HepG2 (cell line): ENCODE measurements around the gene WDR87. TPM values are rescaled to one million over a fixed set of nuclear protein-coding genes. Genes with fewer than 3 reads are reported as not detected.
"Not testable (repeated sequence)": the region's sequence is repeated elsewhere in the genome, so short reads cannot be mapped to it uniquely, and the experiment has no call there.

Experiments used
- ATAC-seq: fragments of 200-7000 bp; cut with Tn5 transposase; 3 replicates; pipeline ENCODE4 v1.9.1; 2020; ENCODE audit warnings: mild to moderate bottlenecking, moderate library complexity
- BruUV-seq: library from RNA; stranded (reverse); fragments of 400-500 nt; replicated peaks from 2 replicates; lab custom pipeline; 2021; lab: Mats Ljungman, UMichigan
- CTCF ChIA-PET: fragments of 300-600 bp; formaldehyde crosslinking; extraction: SDS; loops from one replicate; lab custom pipeline; 2021; ENCODE audit warnings: low total read pairs, inconsistent platforms, low intra/inter-chr PET ratio; lab: Yijun Ruan, JAX
- POLR2A ChIA-PET: fragments of 350-600 bp; sonication (Branson Sonifier 250); formaldehyde crosslinking; loops from one replicate; lab custom pipeline; 2020; ENCODE audit warnings: antibody characterized with exemption, inconsistent platforms; lab: Yijun Ruan, JAX
- DNase-seq: peaks from one replicate; pipeline ENCODE4 v3.0.0-alpha.2; 2015; ENCODE audit warnings: low spot score
- FAIRE-seq: peaks from 3 replicates; lab custom pipeline; 2011; peaks lifted over from hg19 to GRCh38; lab: Jason Lieb, UNC
- H2AFZ ChIP-seq: one replicate; pipeline ENCODE4 v1.6.1; 2011; ENCODE audit warnings: low read length, inconsistent platforms
- H3K27ac ChIP-seq: fragments of 300-600 bp; 3 replicates; pipeline ENCODE4 v1.8.0; 2011; ENCODE audit warnings: mixed run types, mild to moderate bottlenecking, mixed read lengths, low read length, inconsistent platforms; ENCODE audit not compliant: insufficient read depth; ENCODE audit errors: extremely low read length
- H3K27me3 ChIP-seq, 2 experiments: fragments of 200-600 bp in 1 of 2; 2 replicates in 1 of 2; 3 replicates in 1 of 2; pipeline versions ENCODE4 v1.6.0 to v1.8.0; 2011; ENCODE audit warnings: low read length in 2 of 2, mild to moderate bottlenecking in 2 of 2, moderate library complexity in 2 of 2, inconsistent platforms in 1 of 2; ENCODE audit not compliant: insufficient read depth in 2 of 2, control insufficient read depth in 1 of 2
- H3K36me3 ChIP-seq, 2 experiments: fragments of 200-600 bp in 1 of 2; replicated peaks in 1 of 2; 2 replicates in 1 of 2; 3 replicates in 1 of 2; pipeline versions ENCODE4 v1.5.1 to v1.8.0; 2011; ENCODE audit warnings: low read length in 2 of 2, inconsistent platforms in 1 of 2; ENCODE audit not compliant: insufficient read depth in 2 of 2, control insufficient read depth in 1 of 2
- H3K4me1 ChIP-seq: 2 replicates; pipeline ENCODE4 v1.5.1; 2012; ENCODE audit warnings: low read length, inconsistent platforms; ENCODE audit not compliant: insufficient read depth
- H3K4me2 ChIP-seq: 2 replicates; pipeline ENCODE4 v1.6.0; 2011; ENCODE audit warnings: low read depth, low read length, inconsistent platforms
- H3K4me3 ChIP-seq, 3 experiments: fragments of 200-600 bp in 1 of 3; sonication (generic), shearing (Covaris generic) in 1 of 3; replicated peaks in 1 of 3; 2 replicates each; pipeline ENCODE4 v1.5.1; 2011 to 2016; ENCODE audit warnings: low read length in 3 of 3, inconsistent platforms in 2 of 3, low read depth in 2 of 3, mild to moderate bottlenecking in 2 of 3, control low read depth in 1 of 3, mixed read lengths in 1 of 3; ENCODE audit not compliant: insufficient read depth in 1 of 3
- H3K79me2 ChIP-seq: one replicate; pipeline ENCODE4 v1.6.1; 2011; ENCODE audit warnings: low read length, inconsistent platforms; ENCODE audit not compliant: insufficient read depth
- H3K9ac ChIP-seq: 2 replicates; pipeline ENCODE4 v1.6.0; 2011; ENCODE audit warnings: mild to moderate bottlenecking, low read depth, low read length, inconsistent platforms; ENCODE audit not compliant: insufficient read depth
- H3K9me3 ChIP-seq: 2 replicates; pipeline ENCODE4 v1.5.1; 2012; ENCODE audit warnings: mild to moderate bottlenecking, low read length
- H4K20me1 ChIP-seq: 2 replicates; pipeline ENCODE4 v1.6.0; 2011; ENCODE audit warnings: inconsistent platforms, mild to moderate bottlenecking, low read length, moderate library complexity; ENCODE audit not compliant: insufficient read depth
- CEBPB ChIP-seq: IDR thresholded peaks from 2 replicates; pipeline ENCODE4 v1.6.1; 2011; ENCODE audit warnings: low read depth, low read length, improper control_type of control experiment, borderline replicate concordance
- WGBS: methylation state at CpG from one replicate; pipeline ENCODE4 v1.1.6; 2017; ENCODE audit warnings: low lambda C conversion rate; 5-methylcytosine and 5-hydroxymethylcytosine counted together
- in situ Hi-C: cut with HindIII; loops from 2 replicates; pipeline ENCODE4 v1.10.0; 2017; ENCODE audit warnings: low pct_unique_long_range_greater_than_20kb; ENCODE audit not compliant: extremely low pct_ligation_motif_present
- intact Hi-C: fragments of 100-400 bp; cut with micrococcal nuclease; formaldehyde crosslinking; loops from one replicate; pipeline ENCODE4 v1.10.0; 2022; ENCODE audit not compliant: unreplicated experiment
- polyA plus RNA-seq, 8 experiments: library from polyadenylated mRNA; depleted of rRNA in 3 of 8; stranded (reverse) in 7 of 8; unstranded in 1 of 8; fragments of >200 nt; fragmentation: Illumina TruSeq in 4 of 8; extraction: Trizol in 4 of 8; gene quantifications; 2 replicates each; pipeline versions ENCODE4 v1.2.1 to v1.2.3, GENCODE V29; 2011 to 2016; ENCODE audit warnings: low read depth in 4 of 8, missing spikeins in 1 of 8, mixed read lengths in 1 of 8; ENCODE audit not compliant: insufficient read depth in 1 of 8
- total RNA-seq, 5 experiments: library from RNA; depleted of rRNA; stranded (reverse); fragments of >200 nt; fragmentation: Illumina TruSeq; extraction: Trizol; gene quantifications; 2 replicates each; pipeline ENCODE4 v1.2.3, GENCODE V29; 2016; ENCODE audit warnings: low read depth in 1 of 5
- TF ChIP-seq, protein P1 (sequence below): sonication (generic); formaldehyde crosslinking; IDR thresholded peaks from 2 replicates; pipeline ENCODE4 v1.4.0; 2020; ENCODE audit warnings: missing genetic modification reagents
- TF ChIP-seq, protein P2 (sequence below): sonication (generic); formaldehyde crosslinking; IDR thresholded peaks from 2 replicates; pipeline ENCODE4 v1.8.0; 2022; ENCODE audit warnings: mild to moderate bottlenecking, missing genetic modification reagents; ENCODE audit not compliant: insufficient replicate concordance

The WDR87 gene
- total and polyA plus RNA-seq, 2 of the 13 experiments (the other 11 are each of a cell fraction or from before 2014, with no cell fraction given): not detected

DNA sequence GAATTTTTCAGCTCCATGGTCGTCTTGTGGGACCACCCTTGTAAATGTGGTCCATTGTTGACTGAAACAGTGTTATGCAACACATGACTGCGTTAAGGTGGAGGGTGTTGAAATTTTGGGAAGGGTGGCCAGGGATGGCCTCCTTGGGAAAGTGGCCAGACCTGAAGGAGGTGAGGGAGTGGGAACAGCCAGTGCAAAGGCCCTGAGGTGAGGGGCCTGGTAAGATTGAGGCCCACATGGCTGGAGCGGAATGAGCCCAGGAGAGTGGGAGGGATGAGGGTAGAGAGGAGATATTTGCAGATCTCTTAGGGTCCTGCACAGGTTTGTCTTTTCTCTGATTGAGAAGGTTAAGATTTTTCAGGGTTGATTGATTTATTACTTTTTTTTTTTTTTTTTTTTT lies 18.8 kb upstream of the WDR87 start:
- Histone ChIP-seq H2AFZ (no peak overlapping the region), H3K9ac (no peak overlapping the region), H3K4me1 (peaks cover 24% of the 10 kb centered on the region), H3K27me3 (no peaks in the 10 kb centered on the region), H3K79me2 (peaks cover 4% of the 10 kb centered on the region), H4K20me1 (no peaks in the 10 kb centered on the region), H3K36me3 (no peaks in the 10 kb centered on the region), H3K9me3 (no peaks in the 10 kb centered on the region), H3K4me2 (no peak overlapping the region), H3K4me3 (no peak overlapping the region), H3K27ac (no peak overlapping the region)
- intact Hi-C loops (no loop called here), in situ Hi-C loops (no loop called here)
- no peak for FAIRE-seq
- no peak for ATAC-seq
- ChIA-PET CTCF (no interaction called here), POLR2A (interaction anchor here (1.3 kb wide), 1 partner anchor 19 kb away, joined by 4 read pairs; the partner anchor contains the start of genes SIPA1L3 and WDR87)
- TF ChIP-seq, protein P1, sequence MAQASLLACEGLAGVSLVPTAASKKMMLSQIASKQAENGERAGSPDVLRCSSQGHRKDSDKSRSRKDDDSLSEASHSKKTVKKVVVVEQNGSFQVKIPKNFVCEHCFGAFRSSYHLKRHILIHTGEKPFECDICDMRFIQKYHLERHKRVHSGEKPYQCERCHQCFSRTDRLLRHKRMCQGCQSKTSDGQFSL (CRISPR knock-in tag): no peak
- TF ChIP-seq, protein P2, sequence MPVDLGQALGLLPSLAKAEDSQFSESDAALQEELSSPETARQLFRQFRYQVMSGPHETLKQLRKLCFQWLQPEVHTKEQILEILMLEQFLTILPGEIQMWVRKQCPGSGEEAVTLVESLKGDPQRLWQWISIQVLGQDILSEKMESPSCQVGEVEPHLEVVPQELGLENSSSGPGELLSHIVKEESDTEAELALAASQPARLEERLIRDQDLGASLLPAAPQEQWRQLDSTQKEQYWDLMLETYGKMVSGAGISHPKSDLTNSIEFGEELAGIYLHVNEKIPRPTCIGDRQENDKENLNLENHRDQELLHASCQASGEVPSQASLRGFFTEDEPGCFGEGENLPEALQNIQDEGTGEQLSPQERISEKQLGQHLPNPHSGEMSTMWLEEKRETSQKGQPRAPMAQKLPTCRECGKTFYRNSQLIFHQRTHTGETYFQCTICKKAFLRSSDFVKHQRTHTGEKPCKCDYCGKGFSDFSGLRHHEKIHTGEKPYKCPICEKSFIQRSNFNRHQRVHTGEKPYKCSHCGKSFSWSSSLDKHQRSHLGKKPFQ (CRISPR knock-in tag): no peak
- 0 out of 2 replicates have a peak, but pooled peaks have one; percentile 11 for TF ChIP-seq CEBPB
- DNase-seq: no peak
- 95% methylated on average over 3 of the region's 3 CpGs for WGBS
- no TSS peak for BruUV-seq

DNA sequence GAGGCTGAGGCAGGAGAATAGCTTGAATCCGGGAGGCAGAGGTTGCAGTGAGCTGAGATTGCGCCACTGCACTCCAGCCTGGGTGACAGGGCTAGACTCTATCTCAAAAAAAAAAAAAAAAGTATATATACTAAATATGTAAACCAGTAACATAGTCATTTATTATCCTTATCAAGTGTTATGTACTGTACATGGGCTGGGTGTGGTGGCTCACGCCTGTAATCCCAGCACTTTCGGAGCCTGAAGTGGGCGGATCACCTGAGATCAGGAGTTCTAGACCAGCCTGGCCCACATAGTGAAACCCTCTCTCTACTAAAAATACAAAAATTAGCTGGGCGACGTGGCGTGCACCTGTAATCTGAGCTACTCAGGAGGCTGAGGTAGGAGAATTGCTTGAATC lies 18.2 kb upstream of the WDR87 start:
- H3K4me2 ChIP-seq, H3K4me3 ChIP-seq, in situ Hi-C loops, intact Hi-C loops, H4K20me1 ChIP-seq, FAIRE-seq, H2AFZ ChIP-seq, H3K79me2 ChIP-seq, H3K27ac ChIP-seq, H3K36me3 ChIP-seq, H3K9me3 ChIP-seq, H3K9ac ChIP-seq, H3K27me3 ChIP-seq, ATAC-seq, BruUV-seq, CTCF ChIA-PET, DNase-seq: not testable (repeated sequence)
- 96% methylated on average over 8 of the region's 8 CpGs for WGBS
- POLR2A ChIA-PET: interaction anchor here (1.3 to 5.6 kb wide), 2 partner anchors 8 to 18 kb away, joined by 4 to 35 read pairs; partner anchors contain the start of genes SIPA1L3 and WDR87
- peaks cover 21% of the 10 kb centered on the region for H3K4me1 ChIP-seq
